ENCODE data around the gene PIGQ.

The PIGQ gene

DNA sequence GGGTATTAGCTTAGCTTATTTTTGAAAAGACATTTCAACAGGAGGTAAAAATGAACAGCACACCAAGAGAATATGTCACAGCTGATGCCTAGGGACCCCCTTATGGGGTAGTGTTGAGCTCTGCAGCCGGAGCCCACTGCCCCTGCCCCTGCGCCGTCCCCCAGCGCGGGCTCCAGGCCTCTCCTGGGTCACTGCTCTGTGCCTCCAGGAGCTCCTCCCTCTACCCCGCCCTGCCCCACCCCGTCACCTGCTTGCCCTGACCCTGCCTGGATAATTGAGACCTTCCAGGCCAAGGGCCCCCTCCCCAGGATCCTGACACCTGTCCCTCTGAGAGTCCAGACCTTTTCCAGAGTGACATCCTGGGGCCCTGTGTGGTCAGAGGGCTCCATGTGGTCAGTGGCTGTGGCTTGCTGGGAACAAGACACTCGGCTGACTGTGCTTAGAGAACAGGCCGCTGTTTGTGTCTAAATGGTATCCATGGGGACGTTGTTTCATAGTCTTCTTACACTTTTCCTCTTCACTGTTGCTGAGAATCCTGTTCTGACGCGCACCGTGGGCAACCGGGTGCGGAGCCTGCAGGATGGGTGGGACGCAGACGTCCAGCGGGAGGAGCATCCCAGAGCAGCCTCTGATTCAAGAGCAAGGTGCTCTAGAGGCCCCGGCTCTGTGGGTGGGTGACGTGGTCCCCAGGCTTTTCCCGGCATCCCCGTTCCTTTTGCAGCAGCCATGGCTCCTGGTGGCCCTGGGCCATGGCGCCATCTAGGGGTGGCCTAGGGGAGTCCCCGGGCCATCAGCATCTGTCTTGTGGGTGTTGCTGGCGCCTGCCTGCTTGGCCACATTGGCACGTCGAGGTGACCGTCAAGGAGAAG lies 41.0 kb downstream of the PIGQ start:
- no peak for DNase-seq

DNA sequence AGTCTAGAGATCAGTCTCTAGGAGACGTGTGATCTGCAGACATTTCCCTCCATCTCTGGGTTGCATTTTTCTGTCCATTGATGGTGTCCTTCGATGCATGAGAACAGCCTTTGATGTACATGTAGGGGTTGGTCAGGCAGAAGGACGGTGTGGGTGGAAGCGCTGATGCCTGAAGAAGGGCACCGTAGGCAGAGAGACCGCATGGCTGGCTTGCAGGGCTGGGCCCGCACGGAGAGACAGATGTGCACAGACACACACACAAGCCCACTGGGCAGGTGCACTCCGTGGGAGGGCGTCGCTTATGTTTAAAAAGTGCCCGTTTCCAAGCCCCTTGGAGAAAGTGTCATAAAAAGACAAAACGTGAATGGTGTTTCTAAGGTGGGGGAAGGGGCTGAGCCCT lies 45.4 kb downstream of the PIGQ start:
- no peak for DNase-seq

DNA sequence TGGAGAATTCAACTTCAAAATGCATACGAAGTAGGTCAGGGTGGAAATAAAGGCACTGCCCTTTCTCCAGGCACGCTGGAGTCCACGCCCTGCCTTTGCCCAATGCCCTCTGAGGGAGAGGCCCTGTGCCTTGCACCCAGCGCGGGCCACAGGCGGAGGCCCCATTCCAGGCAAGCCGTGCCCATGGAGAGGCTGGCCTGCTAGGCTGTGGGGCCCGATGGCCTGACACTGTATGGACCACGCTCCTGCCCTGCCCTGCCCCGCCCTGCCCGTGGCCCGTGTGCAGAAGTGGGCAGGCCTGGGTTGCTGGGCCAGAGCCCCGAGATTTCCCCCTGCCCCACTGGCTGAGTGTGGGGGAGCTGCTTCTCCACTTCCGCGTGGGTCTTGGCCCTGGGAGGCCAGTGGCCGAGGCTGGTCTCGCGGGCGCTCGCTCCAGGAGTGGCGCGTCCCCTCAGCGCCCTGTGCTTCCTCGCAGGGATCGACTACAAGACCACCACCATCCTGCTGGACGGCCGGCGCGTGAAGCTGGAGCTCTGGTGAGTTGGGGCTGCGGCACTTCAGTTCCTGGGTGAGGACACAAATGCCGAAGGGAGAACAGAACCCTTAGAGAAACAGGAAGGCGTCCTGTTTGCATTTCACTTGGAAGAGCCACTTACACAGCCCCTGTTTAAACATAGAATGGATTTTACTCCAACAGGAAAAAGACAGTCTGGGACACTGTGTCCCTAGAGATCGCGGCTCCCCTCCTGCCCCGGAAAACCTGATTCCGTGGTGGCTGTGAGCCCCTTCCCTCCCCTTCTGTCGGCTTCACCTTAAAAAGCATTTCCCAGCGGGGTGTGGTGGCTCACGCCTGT lies 47.2 kb downstream of the PIGQ start:
- DNase-seq: no peak

DNA sequence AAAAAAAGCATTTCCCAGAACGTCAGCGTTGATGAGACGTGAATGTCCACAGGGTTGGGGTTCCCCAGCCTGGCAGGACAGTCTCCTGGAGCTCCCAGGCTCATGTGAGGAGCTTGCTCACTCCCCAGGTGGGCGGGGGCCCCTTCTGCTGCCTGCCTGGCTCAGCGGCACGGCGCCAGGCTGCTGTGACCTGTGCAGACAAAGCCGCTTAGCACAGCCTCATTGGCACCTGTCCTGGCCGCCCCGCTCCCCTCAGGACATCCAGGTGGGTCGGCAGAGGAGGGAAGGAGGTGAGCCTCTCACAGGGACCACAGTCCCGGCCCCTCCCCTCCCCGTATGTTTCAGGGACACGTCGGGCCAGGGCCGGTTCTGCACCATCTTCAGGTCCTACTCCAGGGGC lies 48.1 kb downstream of the PIGQ start:
- DNase-seq: no peak

DNA sequence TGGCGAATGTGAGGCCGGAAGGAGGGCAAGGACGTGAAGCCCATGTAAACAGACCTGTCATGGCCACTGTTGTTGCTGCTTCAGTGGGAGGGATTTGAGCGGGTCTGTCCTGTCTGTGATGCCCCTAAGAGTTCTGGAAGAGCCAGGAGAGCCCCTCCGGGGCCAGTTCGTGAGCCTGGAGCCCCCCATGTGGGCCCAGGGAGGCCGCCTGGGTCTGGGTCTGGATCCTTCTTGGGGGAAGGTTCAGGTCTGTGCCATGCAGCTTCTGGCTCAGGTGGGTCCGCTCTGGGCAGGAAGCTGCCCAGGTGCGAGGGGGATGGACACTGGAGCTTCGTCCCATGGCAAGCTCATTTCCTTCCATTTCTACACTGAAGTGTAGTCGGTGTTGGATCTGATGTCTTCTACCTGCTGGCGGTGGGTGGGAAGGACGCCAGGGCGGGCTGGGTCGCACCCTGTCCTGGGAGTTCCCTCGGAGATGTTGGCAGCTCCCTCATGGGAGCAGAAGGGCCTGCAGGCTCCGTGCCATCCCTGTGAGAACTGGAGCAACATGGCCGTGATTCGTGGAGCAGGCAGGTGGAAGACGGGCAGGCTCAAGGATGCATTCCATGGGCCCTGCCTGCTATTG lies 49.8 kb downstream of the PIGQ start:
- no peak for DNase-seq

DNA sequence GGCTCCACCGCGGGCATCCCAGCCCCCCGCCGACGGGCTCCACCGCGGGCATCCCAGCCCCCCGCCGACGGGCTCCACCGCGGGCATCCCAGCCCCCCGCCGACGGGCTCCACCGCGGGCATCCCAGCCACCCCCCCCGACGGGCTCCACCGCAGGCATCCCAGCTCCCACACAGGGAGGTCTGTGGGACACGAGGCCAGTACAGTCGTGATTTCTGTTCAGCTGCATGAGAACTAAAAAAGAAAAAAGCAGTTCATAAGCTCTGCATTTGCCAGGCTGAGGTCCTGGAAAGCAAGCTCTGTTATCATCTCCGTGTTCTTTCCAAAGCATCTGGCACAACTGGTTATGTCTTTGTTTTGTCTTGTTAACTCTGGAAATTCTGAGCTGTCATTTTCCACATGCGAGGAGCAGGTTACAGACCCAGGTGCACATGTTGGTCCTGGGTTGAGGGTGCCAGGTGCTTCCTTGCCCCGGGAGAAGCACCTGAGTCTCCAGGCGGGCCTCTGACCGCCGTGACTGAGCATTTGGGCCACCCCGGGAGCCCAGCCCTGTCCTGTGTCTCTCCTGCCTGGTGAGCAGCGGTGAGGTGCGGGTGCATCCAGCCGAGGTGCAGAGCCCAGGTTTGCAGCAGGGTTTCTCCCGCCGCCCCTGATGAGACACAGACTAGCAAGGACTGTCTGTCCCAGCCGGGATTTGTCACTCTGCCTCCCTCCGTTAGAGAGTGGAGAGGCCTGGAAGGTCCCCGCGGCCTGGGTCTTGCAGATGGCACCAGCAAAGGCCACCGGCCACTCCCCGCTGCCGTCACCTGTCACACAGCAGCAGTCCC lies 51.1 kb downstream of the PIGQ start:
- no peak for DNase-seq

DNA sequence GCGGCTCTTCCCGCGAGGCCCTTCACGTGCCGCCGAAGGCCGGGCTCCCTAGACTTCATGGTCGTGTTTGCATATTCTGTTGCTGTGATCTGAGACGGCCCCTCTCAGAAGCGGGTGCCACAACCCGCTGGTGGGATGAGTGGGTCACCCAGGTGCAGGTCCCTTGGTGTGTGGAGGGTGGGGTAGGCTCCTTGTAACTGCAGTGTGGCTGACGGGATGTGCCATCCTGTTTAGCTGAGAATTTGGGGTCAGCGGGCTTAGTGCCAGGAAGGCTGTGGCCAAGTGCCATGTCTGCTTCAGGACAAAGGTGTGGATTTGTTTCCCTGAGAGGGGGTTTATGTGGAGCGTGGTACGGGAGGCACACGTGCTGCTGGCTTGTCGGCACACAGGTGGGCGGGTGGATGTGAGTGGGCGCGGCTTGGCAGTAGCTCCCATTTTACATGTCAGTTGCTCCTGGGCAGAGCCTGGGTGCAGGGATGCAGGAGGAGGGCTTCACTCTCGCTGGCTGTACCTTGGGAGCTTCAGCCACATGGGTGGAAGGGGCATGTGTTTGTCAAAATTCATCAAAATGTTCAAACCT lies 51.8 kb downstream of the PIGQ start:
- DNase-seq: peak; percentile 66

DNA sequence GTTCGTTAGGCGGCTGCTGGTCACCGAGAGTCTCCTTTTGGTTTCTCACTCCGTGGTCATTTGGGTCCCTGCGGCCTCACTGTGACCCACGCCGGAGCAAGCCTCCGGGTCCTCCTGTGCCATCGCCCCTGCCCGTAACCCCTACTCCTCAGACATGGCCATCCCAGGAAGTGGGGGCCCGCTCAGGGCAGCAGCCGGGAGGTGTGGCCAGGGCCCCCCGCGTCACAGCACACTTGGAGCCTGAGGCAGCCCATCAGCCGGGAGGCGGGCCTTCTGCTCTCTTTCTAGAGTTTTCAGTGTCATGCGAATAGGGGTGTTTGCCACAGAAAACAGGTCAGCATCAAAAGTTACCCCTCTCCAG lies 53.1 kb downstream of the PIGQ start:
- DNase-seq: no peak

DNA sequence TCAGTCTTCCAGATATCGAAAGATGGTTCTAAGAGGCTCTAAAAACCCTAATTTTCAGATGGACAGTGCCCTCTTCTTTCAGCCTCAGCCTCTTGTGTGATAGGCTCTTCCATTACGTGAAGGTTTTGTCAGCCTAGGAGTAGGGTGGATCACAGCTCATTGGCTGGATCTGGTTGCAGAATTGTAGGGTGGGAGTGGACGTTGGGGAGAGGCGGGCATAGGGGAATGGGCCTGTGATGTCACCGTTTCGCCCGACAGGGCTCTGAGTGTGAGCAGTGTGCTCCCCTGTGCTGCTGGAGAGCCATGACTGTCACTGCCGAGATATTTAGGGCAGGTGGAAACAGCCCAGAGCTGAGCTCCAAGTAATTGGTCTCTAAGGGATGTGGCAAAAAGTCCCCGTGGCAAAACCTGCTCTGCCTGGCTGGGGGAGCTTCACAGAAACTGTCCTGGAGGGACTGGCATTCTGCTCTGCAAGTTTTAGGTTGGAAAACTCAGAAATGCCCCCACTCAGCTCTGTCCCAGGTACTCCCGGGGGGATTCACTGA lies 54.8 kb downstream of the PIGQ start:
- DNase-seq: no peak

DNA sequence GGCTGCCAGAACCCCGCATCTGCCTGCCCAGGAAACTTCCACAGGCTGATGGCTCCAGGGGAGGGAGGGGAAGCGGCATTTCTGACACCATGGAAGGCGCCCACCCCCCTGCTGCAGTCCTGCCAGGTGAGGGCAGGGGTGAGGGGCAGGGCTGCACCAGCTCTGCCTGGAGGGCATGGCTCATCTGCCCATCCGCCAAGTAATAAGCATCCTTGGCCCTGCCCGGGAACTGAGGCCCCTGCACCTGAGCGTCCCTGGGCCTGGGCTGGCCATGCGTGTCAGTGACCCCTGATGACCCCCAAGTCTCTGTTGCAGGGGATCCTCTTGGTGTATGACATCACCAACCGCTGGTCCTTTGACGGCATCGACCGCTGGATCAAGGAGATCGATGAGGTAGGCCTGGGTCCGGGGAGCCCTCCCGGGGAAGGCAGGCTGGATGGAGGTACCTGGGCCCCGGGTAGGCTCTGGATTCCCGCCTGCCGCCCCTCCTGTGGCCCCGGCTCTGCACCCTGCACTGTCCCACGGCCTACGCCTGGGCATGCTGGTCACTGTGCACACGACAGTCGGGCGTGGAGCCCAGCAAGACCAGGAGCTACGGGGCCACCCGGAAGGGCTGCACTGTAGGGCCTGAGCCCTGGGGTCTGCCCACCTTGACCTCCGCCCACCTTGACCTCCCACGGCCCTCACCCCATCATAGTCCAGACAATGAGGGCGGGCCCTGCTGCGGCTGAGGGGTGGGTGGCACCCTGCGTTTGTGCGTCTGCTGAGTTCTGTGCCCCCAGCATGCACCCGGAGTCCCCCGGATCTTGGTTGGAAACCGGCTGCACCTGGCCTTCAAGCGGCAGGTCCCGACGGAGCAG lies 55.6 kb downstream of the PIGQ start:
- DNase-seq: no peak

DNA sequence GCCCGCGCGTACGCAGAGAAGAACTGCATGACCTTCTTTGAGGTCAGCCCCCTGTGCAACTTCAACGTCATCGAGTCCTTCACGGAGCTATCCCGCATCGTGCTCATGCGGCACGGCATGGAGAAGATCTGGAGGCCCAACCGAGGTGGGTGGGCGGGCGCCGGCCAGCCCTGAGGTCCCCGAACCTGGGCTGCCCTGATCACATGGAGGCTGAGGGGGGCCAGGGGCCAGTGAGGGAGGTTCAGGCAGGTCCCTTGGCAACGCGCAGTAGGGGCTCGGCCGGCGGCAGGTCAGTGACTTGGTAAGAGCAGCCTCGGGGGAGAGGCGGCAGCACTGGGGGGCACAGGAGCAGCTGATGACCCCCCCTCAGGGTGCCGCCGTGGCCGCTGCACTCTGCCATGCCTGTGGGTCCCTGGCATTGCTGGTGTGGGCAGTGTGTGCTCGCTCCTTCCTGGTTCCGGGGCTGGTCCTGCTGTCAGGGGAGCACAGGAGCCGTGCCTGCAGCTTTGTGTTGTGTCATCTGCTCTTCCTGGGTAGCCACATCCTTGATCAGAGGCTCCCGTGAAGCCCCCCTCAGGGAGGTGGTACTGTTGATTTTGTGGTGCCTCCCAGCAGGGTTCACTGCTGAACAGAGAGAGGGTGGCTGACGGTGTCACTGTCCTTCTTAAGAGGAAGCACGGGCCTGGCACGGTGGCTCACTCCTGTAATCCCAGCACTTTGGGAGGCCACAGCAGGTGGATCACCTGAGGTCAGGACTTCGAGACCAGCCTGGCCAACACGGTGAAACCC lies 56.4 kb downstream of the PIGQ start:
- DNase-seq: no peak

DNA sequence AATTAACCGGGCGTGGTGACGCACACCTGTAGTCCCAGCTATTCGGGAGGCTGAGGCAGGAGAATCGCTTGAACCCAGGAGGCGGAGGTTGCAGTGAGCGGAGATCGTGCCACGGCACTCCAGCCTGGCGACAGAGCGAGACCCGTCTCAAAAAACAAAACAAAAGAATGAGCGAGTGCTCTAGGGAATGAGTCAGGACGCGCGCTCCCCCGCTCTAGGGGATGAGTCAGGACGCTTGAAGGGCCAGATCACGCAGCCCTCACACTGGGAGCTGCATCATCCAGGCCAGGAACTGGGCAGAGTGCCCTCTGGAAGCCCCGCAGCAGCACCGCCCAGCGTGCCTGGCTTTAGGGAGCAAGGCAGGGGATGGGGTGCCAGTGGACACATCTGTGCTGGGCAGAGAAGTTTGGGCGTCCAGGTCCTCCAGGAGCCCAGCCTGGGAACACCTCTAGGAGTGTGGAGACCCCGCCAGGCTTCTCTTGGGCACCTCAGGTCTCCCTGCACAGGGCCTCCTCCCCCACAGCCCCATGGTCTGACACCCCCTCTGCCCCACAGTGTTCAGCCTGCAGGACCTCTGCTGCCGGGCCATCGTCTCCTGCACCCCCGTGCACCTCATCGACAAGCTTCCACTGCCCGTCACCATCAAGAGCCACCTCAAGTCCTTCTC lies 57.2 kb downstream of the PIGQ start:
- no peak for DNase-seq

DNA sequence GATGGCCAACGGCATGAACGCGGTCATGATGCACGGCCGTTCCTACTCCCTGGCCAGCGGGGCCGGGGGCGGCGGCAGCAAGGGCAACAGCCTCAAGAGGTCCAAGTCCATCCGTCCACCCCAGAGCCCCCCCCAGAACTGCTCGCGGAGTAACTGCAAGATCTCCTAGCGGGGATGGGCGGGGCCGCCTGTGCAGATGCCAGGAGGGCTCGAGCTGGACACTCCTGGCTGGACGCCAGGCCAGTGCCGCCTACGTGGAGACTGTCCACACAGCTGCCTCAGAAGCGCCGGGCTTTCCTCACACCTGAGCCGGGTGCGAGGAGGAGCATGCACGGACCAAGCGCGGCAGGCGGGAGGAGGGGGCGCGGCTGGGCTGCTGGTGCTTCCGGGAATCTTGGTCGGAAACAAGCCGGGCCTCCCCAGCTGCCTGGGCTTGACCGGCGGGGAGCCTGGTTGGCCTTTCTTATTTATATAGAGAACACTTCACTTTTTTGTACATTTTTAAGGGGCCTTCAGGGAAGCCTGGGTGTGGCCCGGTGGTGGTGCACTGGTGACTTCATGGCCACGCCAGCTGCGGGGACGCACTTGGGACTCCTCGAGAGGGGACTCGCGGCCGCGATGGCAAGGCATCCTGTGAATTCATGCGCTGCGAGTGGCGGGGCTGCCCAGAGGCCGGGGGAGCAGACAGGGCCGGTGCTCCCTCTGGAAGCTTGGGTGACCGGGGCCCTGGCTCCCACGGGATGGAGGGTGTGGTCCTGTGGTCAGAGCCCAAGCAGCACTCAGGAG lies 57.9 kb downstream of the PIGQ start:
- DNase-seq: no peak

DNA sequence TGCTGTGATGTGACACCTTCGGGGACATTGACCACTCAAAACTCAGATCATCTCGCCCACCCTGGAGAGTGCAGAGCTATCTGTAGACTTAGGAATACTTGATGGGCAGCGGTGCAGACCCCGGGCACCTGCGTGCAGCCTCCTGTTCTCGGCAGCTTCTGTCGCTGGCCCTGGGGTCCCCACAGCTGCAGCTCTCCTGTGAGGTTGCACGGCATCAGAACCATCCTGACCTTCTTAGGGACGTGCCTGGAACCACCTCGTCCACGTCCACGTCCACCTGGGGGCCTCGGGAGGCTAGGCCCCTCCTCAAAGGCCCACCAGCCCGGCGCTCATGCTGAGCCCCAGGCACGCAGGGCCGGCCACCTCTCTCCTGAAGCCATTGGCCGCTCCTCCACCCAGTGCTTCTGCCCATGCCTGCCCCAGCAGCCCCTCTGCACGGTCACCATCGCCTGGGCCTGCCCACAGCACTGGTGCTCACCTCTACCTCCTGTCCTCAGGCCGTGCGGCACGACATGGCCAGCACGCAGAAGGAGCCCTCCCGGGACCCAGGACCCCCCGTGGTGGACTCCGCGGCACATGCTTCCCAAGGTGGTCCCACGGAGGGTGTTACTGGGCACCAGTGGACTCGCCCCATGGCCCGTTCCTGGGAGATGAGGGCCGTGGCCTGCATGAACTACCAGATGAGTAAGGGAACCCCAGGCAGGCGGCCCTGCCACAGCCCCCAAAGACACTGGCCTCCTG lies 58.7 kb downstream of the PIGQ start:
- no peak for DNase-seq

DNA sequence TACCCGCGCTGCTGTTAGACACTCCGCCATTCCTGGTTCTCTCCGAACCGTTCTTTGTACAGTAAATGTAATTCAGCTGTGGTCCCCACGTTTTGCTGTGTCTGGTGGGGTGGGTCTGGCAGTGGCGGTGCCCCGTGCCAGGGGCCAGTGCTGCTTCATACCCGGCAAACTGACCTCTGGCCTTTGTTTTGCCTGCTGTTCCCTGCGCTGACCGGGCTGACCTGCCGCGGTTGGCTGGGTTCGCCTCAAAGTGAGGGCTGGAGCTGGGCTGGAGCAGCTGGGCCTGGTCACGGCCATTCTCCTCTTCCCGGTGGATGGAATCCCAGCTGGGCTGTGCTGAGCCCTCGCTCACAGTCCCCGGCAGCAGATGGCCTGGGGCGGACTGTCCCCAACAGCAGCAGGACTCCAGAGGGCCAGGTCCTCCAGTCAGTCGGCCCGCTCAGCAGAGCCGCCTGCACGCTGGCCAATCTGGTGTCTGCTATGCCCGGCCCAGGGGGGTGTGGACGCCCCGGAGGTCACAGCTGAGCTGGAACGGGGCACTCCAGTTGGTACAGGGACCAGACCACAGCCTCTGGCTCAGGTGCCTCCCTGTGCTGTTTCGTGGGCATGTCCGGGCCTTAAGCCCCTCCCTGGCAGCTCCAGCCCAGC lies 59.5 kb downstream of the PIGQ start:
- DNase-seq: no peak

DNA sequence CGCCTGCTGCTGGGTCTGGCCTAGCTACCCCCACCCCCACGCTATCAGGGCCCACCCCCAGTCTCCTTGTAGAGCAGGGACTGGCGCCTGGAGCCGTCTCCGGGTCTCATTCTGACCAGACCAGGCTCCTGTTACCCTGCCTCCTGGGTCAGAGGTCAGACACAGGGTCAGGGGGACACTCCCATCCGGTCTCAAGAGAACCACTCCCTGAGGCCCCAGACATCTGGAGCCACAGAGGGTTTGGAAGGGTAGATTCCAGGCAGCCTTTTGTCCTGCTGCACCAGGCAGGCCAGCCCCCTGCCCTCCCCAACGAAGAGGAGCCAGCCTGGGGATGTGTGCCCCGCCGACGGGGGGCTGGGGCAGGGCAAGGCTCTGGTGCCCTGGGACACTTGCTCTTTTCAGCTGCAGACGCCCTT lies 60.1 kb downstream of the PIGQ start:
- DNase-seq: no peak

DNA sequence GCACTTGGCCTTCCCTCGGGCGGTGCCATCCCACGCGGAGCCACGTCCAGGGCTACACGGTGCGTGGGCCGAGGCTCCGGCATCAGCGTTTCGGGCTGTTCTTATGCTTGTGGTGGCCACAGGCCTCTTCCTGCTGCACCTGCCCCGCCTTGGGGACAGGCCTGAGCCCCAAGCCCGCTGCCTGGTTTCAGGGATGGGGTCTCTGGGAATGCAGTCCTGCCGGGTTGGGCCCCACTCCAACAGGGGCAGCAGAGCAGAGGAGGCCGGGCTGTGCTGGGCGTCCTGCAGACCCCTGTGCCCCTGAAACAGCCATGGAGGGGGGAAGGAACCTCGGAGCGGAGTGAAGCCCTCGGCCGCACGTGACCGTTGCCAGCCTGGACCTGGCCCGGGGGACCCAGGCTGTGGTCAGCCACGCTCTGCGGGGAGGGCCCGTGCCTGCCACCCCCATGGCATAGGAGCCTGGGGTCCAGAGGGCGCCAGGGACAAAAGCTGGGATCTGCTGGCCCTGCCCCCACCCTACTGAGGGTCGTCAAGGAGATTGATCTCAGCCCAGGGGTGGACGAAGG lies 60.6 kb downstream of the PIGQ start:
- no peak for DNase-seq
